ENCODE measurements around the gene MCM9.

The MCM9 gene

DNA sequence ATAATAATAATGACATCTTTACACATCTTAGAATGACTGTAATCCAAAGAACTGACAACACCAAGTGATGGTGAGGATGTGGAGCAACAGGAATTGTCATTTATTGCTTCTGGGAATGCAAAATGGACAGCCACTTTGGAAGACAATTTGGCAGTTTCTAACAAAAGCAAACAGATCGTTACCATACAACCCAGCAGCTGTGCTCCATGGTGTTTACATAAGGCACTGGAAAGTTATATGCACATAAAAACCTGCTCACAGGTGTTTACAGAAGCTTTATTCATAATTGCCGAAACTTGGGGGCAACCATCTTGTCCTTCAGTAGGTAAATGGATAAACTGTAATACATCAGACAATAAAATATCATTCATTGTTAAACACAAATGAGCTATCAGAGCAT, 59.3 kb downstream of the MCM9 start:
- Histone ChIP-seq H3K9me3 (ENCODE audit: low read length) (no peaks in the 10 kb centered on the region), H3K9me2 (ENCODE audit: low read depth, low read length) (no peaks in the 10 kb centered on the region), H3K4me1 (ENCODE audit: insufficient read depth, low read length, severe bottlenecking) (peaks cover 14% of the 10 kb centered on the region), H3K27ac (ENCODE audit: low read depth, low read length, poor library complexity, severe bottlenecking) (no peak overlapping the region), H3K4me3 (ENCODE audit: low read depth, low read length, poor library complexity, severe bottlenecking) (no peak overlapping the region), H3F3A (ENCODE audit: insufficient read depth, low read length) (no peaks in the 10 kb centered on the region), H3K27me3 (ENCODE audit: insufficient read depth, low read length) (no peaks in the 10 kb centered on the region), H2AFZ (ENCODE audit: low read length) (no peak overlapping the region), H4K20me1 (ENCODE audit: insufficient read depth, low read length) (no peaks in the 10 kb centered on the region), H3K4me2 (ENCODE audit: low read length) (no peak overlapping the region), H3K36me3 (ENCODE audit: insufficient read depth, low read length) (peaks cover 5% of the 10 kb centered on the region; the same call in 1 of the 2 replicates), H3K79me2 (ENCODE audit: insufficient read depth, low read length) (peaks cover 33% of the 10 kb centered on the region), H3K9ac (ENCODE audit: low read length) (no peak overlapping the region)
- TF ChIP-seq, protein P1, sequence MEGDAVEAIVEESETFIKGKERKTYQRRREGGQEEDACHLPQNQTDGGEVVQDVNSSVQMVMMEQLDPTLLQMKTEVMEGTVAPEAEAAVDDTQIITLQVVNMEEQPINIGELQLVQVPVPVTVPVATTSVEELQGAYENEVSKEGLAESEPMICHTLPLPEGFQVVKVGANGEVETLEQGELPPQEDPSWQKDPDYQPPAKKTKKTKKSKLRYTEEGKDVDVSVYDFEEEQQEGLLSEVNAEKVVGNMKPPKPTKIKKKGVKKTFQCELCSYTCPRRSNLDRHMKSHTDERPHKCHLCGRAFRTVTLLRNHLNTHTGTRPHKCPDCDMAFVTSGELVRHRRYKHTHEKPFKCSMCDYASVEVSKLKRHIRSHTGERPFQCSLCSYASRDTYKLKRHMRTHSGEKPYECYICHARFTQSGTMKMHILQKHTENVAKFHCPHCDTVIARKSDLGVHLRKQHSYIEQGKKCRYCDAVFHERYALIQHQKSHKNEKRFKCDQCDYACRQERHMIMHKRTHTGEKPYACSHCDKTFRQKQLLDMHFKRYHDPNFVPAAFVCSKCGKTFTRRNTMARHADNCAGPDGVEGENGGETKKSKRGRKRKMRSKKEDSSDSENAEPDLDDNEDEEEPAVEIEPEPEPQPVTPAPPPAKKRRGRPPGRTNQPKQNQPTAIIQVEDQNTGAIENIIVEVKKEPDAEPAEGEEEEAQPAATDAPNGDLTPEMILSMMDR (IDR thresholded peaks at IDR 0.05; ENCODE audit: low read length), result no peak
- no peak for TF ChIP-seq EZH2 (IDR thresholded peaks at IDR 0.05; ENCODE audit: borderline replicate concordance, low read length)

DNA sequence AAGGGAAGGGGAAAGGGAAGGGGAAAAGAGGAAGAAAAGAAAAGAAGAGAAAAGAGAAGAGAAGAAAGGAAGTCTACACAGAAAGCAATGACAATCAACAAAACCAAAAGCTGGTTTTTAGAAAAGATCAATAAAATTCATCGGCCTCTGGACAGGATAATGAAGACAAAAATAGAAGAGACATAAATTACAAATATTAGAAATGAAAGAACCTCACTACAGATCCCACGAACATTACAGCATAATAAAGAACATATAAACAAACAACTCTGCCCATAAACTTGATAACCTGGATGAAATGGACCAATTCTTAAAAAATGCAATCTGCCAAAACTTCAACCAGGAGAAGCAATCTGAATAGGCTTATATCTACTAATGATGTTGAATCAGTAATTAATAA, 61.7 kb downstream of the MCM9 start:
- Histone ChIP-seq H3K4me2 (ENCODE audit: low read length) (no peak overlapping the region), H3K36me3 (ENCODE audit: insufficient read depth, low read length) (peaks cover 5% of the 10 kb centered on the region; the same call in 1 of the 2 replicates), H3K27ac (ENCODE audit: low read depth, low read length, poor library complexity, severe bottlenecking) (no peak overlapping the region), H2AFZ (ENCODE audit: low read length) (no peak overlapping the region), H3K4me3 (ENCODE audit: low read depth, low read length, poor library complexity, severe bottlenecking) (no peak overlapping the region), H3K9ac (ENCODE audit: low read length) (no peak overlapping the region), H3K9me3 (ENCODE audit: low read length) (no peaks in the 10 kb centered on the region), H4K20me1 (ENCODE audit: insufficient read depth, low read length) (no peaks in the 10 kb centered on the region), H3K79me2 (ENCODE audit: insufficient read depth, low read length) (peaks cover 34% of the 10 kb centered on the region), H3K9me2 (ENCODE audit: low read depth, low read length) (no peaks in the 10 kb centered on the region), H3K27me3 (ENCODE audit: insufficient read depth, low read length) (no peaks in the 10 kb centered on the region), H3F3A (ENCODE audit: insufficient read depth, low read length) (no peaks in the 10 kb centered on the region), H3K4me1 (ENCODE audit: insufficient read depth, low read length, severe bottlenecking) (peaks cover 13% of the 10 kb centered on the region)
- TF ChIP-seq, protein P1 (IDR thresholded peaks at IDR 0.05; ENCODE audit: low read length), result no peak
- TF ChIP-seq EZH2 (IDR thresholded peaks at IDR 0.05; ENCODE audit: borderline replicate concordance, low read length), result no peak

DNA sequence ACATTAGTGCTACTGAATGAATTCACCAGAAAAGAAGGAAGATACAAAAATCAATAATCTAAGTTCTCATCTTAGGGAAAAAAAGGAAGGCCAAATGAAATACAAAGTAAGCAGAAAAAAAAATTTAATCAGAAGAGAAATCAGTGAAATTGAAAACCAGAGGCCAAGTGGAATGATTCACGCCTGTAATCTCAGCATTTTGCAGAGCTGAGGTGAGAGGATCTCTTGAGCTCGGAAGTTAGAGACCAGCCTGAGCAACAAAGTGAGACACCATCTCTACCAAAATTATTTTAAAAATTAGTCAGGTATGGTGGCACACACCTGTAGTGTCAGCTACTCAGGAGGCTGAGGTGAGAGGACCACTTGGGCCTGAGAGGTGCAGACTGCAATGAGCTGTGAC, 62.2 kb downstream of the MCM9 start:
- Histone ChIP-seq H3K27me3 (ENCODE audit: insufficient read depth, low read length) (no peaks in the 10 kb centered on the region), H3K27ac (ENCODE audit: low read depth, low read length, poor library complexity, severe bottlenecking) (no peak overlapping the region), H3K79me2 (ENCODE audit: insufficient read depth, low read length) (peaks cover 29% of the 10 kb centered on the region), H4K20me1 (ENCODE audit: insufficient read depth, low read length) (no peaks in the 10 kb centered on the region), H3K4me2 (ENCODE audit: low read length) (no peak overlapping the region), H3K36me3 (ENCODE audit: insufficient read depth, low read length) (peaks cover 5% of the 10 kb centered on the region; the same call in 1 of the 2 replicates), H3K9me2 (ENCODE audit: low read depth, low read length) (no peaks in the 10 kb centered on the region), H3K9me3 (ENCODE audit: low read length) (no peaks in the 10 kb centered on the region), H3K4me1 (ENCODE audit: insufficient read depth, low read length, severe bottlenecking) (peaks cover 13% of the 10 kb centered on the region), H3F3A (ENCODE audit: insufficient read depth, low read length) (no peaks in the 10 kb centered on the region), H3K4me3 (ENCODE audit: low read depth, low read length, poor library complexity, severe bottlenecking) (no peak overlapping the region), H3K9ac (ENCODE audit: low read length) (no peak overlapping the region), H2AFZ (ENCODE audit: low read length) (no peak overlapping the region)
- no peak for TF ChIP-seq EZH2 (IDR thresholded peaks at IDR 0.05; ENCODE audit: borderline replicate concordance, low read length)
- TF ChIP-seq, protein P1 (IDR thresholded peaks at IDR 0.05; ENCODE audit: low read length), result no peak
